ENCODE results near the gene AR. TPM values are rescaled to one million over a fixed set of nuclear protein-coding genes. Genes with fewer than 3 reads are reported as not detected.

Gene AR
- total RNA-seq, 1 experiment from 2014 or later = 0.05 TPM

DNA sequence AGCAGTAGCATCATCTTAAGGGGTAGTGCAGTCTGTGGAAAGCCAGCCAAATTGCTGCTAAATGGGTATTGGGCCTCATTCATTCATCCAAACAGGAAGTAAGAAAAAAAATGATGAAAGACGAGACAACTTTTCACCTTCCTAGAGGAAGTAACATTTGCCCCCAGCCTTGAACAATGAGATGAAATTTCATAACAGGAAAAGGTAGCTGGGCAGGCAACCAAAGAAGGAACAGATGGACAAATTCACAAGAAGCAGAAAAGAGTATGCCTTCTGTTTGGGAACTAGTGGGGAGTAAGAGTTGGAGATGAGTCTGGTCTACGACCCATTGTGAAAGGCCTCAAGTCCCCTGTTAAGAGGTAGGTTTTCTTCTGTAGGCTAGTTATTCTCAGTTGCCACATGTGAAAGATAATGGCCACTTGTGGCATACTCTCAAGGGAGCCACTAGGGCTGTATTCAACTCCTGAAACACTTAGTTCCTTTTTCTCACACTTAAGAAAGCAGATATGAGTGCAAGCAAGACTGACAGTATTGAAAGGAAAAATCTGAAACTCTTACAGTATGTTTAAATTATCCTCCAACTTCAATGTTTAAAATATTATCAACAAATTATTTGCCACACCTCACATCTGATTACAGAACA, 190.4 kb downstream of the AR start:
- in situ Hi-C loops (cut with HindIII; ENCODE audit: low pct_unique_long_range_greater_than_20kb, low sequenced_read_pairs) = no loop called here
- DNase-seq (ENCODE audit: low read depth, low spot score) (no peak), ATAC-seq (no peak)
- TF ChIP-seq, protein P1, sequence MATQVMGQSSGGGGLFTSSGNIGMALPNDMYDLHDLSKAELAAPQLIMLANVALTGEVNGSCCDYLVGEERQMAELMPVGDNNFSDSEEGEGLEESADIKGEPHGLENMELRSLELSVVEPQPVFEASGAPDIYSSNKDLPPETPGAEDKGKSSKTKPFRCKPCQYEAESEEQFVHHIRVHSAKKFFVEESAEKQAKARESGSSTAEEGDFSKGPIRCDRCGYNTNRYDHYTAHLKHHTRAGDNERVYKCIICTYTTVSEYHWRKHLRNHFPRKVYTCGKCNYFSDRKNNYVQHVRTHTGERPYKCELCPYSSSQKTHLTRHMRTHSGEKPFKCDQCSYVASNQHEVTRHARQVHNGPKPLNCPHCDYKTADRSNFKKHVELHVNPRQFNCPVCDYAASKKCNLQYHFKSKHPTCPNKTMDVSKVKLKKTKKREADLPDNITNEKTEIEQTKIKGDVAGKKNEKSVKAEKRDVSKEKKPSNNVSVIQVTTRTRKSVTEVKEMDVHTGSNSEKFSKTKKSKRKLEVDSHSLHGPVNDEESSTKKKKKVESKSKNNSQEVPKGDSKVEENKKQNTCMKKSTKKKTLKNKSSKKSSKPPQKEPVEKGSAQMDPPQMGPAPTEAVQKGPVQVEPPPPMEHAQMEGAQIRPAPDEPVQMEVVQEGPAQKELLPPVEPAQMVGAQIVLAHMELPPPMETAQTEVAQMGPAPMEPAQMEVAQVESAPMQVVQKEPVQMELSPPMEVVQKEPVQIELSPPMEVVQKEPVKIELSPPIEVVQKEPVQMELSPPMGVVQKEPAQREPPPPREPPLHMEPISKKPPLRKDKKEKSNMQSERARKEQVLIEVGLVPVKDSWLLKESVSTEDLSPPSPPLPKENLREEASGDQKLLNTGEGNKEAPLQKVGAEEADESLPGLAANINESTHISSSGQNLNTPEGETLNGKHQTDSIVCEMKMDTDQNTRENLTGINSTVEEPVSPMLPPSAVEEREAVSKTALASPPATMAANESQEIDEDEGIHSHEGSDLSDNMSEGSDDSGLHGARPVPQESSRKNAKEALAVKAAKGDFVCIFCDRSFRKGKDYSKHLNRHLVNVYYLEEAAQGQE (IDR thresholded peaks at IDR 0.05; ENCODE audit: insufficient read depth in 1 of 2, low read depth in 2 of 2, low read length in 1 of 2) = no peak
- TF ChIP-seq TCF7L2 (IDR thresholded peaks at IDR 0.05; ENCODE audit: low read depth, low read length) (no peak), POLR2AphosphoS5 (IDR thresholded peaks at IDR 0.05; ENCODE audit: low read depth, low read length) (no peak)
- intact Hi-C loops (cut with micrococcal nuclease; ENCODE audit: unreplicated experiment) = no loop called here
- Histone ChIP-seq H3K27ac (ENCODE audit: low read length) (no peak overlapping the region), H3K9me3 (ENCODE audit: control insufficient read depth, insufficient read depth, low read depth, low read length) (no peaks in the 10 kb centered on the region), H3K36me3 (ENCODE audit: control insufficient read depth, insufficient read depth, low read length) (no peaks in the 10 kb centered on the region), H3K4me3 (ENCODE audit: low read depth in 2 of 2, low read length in 2 of 2) (no peak overlapping the region), H3K4me1 (ENCODE audit: control insufficient read depth, insufficient read depth, low read length) (no peaks in the 10 kb centered on the region), H3K27me3 (ENCODE audit: control insufficient read depth, insufficient read depth, low read length) (no peaks in the 10 kb centered on the region)
- no TSS peak for BruUV-seq (replicated peaks)
- CTCF ChIA-PET = no interaction called here
- POLR2A ChIA-PET = no interaction called here

DNA sequence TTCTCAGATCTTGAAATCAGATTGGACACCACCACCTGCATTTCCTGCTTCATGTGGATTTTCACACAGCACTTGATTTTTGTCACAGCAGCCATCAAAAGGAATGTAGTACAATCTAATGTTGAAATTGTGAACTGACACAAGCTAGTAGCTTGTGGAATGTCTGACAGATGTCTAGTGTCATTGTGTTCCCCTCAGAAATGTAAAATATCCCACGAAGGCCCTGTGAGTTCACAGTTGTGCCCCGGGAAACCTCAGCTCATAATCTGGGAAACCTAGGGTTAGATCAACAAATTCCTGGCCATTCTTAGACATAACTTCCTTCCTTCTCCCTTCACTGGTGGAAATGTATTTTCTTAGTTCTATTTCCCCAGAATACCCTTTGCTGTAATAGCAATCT, 205.7 kb downstream of the AR start:
- CTCF ChIA-PET = no interaction called here
- H3K4me3 ChIP-seq (ENCODE audit: low read depth in 2 of 2, low read length in 2 of 2) = no peak overlapping the region
- no peaks in the 10 kb centered on the region for H3K27me3 ChIP-seq (ENCODE audit: control insufficient read depth, insufficient read depth, low read length)
- intact Hi-C loops (cut with micrococcal nuclease; ENCODE audit: unreplicated experiment) = no loop called here
- no TSS peak for BruUV-seq (replicated peaks)
- TF ChIP-seq TCF7L2 (IDR thresholded peaks at IDR 0.05; ENCODE audit: low read depth, low read length) = no peak
- TF ChIP-seq CTCF (IDR thresholded peaks at IDR 0.05) = no peak
- no peak for TF ChIP-seq POLR2AphosphoS5 (IDR thresholded peaks at IDR 0.05; ENCODE audit: low read depth, low read length)
- TF ChIP-seq SIN3A (IDR thresholded peaks at IDR 0.05; ENCODE audit: borderline replicate concordance, insufficient read depth, low read depth, low read length) = no peak
- TF ChIP-seq, protein P1 (IDR thresholded peaks at IDR 0.05; ENCODE audit: insufficient read depth in 1 of 2, low read depth in 2 of 2, low read length in 1 of 2) = no peak
- H3K9me3 ChIP-seq (ENCODE audit: control insufficient read depth, insufficient read depth, low read depth, low read length) = no peaks in the 10 kb centered on the region
- H3K36me3 ChIP-seq (ENCODE audit: control insufficient read depth, insufficient read depth, low read length) = no peaks in the 10 kb centered on the region
- DNase-seq (ENCODE audit: low read depth, low spot score) (no peak), ATAC-seq (no peak)
- no peaks in the 10 kb centered on the region for H3K4me1 ChIP-seq (ENCODE audit: control insufficient read depth, insufficient read depth, low read length)
- H3K27ac ChIP-seq (ENCODE audit: low read length) = no peak overlapping the region
- POLR2A ChIA-PET = no interaction called here
- in situ Hi-C loops (cut with HindIII; ENCODE audit: low pct_unique_long_range_greater_than_20kb, low sequenced_read_pairs) = no loop called here

Measured in Panc1 (cell line).